Thymus (tissue), 11 donors: ENCODE results near the gene ZNF365. TPM values are rescaled to one million over a fixed set of nuclear protein-coding genes. Genes with fewer than 3 reads are reported as not detected.

Experiments used
- DNase-seq, 9 donors: peaks; one replicate each; pipeline ENCODE4 v3.0.0-alpha.2; 2013; ENCODE audit warnings: low spot score in 9 of 9, low read depth in 6 of 9, missing footprints in 1 of 9
- H3K27ac ChIP-seq, 2 donors: one replicate each; pipeline ENCODE4 v1.5.1; 2013; ENCODE audit warnings: control low read depth in 1 of 2, low read depth in 1 of 2, low read length in 1 of 2, mild to moderate bottlenecking in 1 of 2, moderate library complexity in 1 of 2
- H3K27me3 ChIP-seq, 2 donors: one replicate each; pipeline ENCODE4 v1.5.1; 2013; ENCODE audit warnings: low read length in 1 of 2; ENCODE audit not compliant: control insufficient read depth in 2 of 2, insufficient read depth in 1 of 2
- H3K36me3 ChIP-seq, 2 donors: one replicate each; pipeline ENCODE4 v1.5.1; 2013; ENCODE audit warnings: low read length in 1 of 2, mild to moderate bottlenecking in 1 of 2, moderate library complexity in 1 of 2; ENCODE audit not compliant: control insufficient read depth in 2 of 2, insufficient read depth in 2 of 2
- H3K4me1 ChIP-seq, 2 donors: one replicate each; pipeline ENCODE4 v1.5.1; 2013; ENCODE audit warnings: low read length in 2 of 2; ENCODE audit not compliant: control insufficient read depth in 2 of 2, insufficient read depth in 2 of 2
- H3K4me3 ChIP-seq, 2 donors: one replicate each; pipeline ENCODE4 v1.5.1; 2013; ENCODE audit warnings: low read length in 2 of 2, control low read depth in 1 of 2, mild to moderate bottlenecking in 1 of 2
- H3K9me3 ChIP-seq, 2 donors: one replicate each; pipeline ENCODE4 v1.5.1; 2013; ENCODE audit warnings: low read length in 1 of 2, mild to moderate bottlenecking in 1 of 2; ENCODE audit not compliant: control insufficient read depth in 2 of 2, insufficient read depth in 1 of 2
- WGBS: extraction: QIAGEN DNeasy Blood & Tissue Kit; methylation state at CpG from one replicate; pipeline ENCODE4 v1.1.7; 2013; 5-methylcytosine and 5-hydroxymethylcytosine counted together
- polyA plus RNA-seq: library from polyadenylated mRNA; stranded (reverse); fragments of 200-250 nt; gene quantifications from one replicate; pipeline ENCODE4 v1.2.3, GENCODE V29; 2013
- total RNA-seq: library from RNA; stranded (reverse); fragments of 120-200 nt; gene quantifications from one replicate; pipeline ENCODE4 v1.2.4, GENCODE V29; 2013
- donor health status: healthy.

ZNF365 gene
- total and polyA plus RNA-seq, 2 donors = 0.19 to 0.73 TPM

DNA sequence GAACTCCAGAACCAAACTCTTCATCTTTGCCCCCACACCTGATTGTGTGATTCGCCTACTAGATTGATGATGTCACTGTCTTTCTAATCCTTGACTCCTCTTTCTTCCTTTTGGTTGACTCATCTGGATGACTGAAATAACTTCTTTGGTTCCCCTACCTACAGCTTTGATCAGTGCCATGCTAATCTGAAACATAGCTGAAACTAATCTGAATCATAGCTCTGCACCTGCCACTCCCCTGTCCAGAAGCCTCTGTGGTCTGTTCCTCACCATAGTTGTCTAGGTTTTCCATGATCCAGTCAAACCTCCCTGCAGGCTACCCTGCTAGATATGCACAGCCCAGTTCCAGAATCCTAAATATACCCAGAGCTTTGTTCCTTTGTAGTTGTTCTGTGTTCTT is 51.9 kb downstream of the ZNF365 start:
- H3K4me1 ChIP-seq = no peaks in the 10 kb centered on the region
- no peak overlapping the region for H3K4me3 ChIP-seq
- no peak overlapping the region for H3K27ac ChIP-seq
- no peak for DNase-seq
- no peaks in the 10 kb centered on the region for H3K9me3 ChIP-seq
- H3K36me3 ChIP-seq = no peaks in the 10 kb centered on the region
- WGBS = 97% methylated on average over 1 of the region's 1 CpG
- H3K27me3 ChIP-seq = no peaks in the 10 kb centered on the region

- Histone ChIP-seq H3K36me3 (no peaks in the 10 kb centered on the region), H3K9me3 (no peaks in the 10 kb centered on the region), H3K4me3 (no peak overlapping the region), H3K27me3 (no peaks in the 10 kb centered on the region), H3K4me1 (no peaks in the 10 kb centered on the region), H3K27ac (no peak overlapping the region)
- DNase-seq = no peak
- WGBS = 95% methylated on average over 3 of the region's 3 CpGs
These were observed 52.4 kb downstream of the ZNF365 start for GRCh38 chr10:62426600-62426999.

DNA sequence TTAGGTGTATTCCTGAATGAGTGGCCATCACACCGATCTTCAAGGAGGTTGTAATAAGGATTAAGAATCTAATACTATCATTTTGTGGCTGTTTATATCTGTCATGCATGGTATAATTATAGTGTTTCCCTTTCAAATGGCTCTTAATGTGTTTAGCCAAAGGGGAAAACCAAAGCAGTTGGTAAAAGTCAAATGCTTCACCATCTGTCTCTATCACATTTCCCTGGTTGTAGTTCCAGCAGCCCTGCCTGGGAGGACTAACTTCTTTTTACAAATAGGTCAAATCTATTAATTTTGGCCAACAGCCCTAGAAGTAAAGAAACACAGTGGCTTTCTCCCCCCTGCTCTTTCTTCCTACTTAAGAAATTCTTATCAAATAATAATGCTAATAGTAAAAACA is 56.7 kb downstream of the ZNF365 start:
- Histone ChIP-seq H3K4me1 (no peaks in the 10 kb centered on the region), H3K36me3 (no peaks in the 10 kb centered on the region), H3K9me3 (no peaks in the 10 kb centered on the region), H3K4me3 (no peak overlapping the region), H3K27me3 (no peaks in the 10 kb centered on the region), H3K27ac (no peak overlapping the region)
- WGBS = 95% methylated on average over 1 of the region's 1 CpG
- no peak for DNase-seq

GRCh38 chr10:62433181-62433692 is 59.1 kb downstream of the ZNF365 start:
- Histone ChIP-seq H3K4me1 (no peaks in the 10 kb centered on the region), H3K27ac (no peak overlapping the region), H3K9me3 (no peaks in the 10 kb centered on the region), H3K4me3 (no peak overlapping the region), H3K27me3 (no peaks in the 10 kb centered on the region), H3K36me3 (no peaks in the 10 kb centered on the region)
- no peak for DNase-seq
- 80% methylated on average over 5 of the region's 5 CpGs for WGBS

DNA sequence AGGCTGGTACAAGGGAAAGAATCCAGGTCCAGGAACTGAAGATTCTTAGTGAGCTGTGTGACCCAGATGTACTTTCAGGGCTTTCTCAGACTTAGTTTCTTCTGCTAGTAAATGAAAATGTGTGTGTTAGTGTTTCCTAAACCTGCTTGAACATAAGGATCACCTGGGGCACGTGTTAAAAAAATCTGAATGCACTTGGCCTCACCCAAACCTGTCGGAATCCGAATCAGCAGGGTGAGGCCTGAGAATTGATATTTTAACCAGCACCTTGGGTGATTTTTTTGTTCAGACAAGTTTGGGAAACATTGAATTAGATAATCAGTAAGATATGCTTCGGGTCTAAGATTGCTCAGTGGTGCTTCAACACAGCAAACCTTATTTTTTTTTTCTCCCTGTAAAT is 59.7 kb downstream of the ZNF365 start:
- no peaks in the 10 kb centered on the region for H3K9me3 ChIP-seq
- H3K36me3 ChIP-seq = no peaks in the 10 kb centered on the region
- no peak overlapping the region for H3K4me3 ChIP-seq
- no peak for DNase-seq
- WGBS = 93% methylated on average over 4 of the region's 4 CpGs
- H3K4me1 ChIP-seq = no peaks in the 10 kb centered on the region
- H3K27ac ChIP-seq = no peak overlapping the region
- no peaks in the 10 kb centered on the region for H3K27me3 ChIP-seq

DNA sequence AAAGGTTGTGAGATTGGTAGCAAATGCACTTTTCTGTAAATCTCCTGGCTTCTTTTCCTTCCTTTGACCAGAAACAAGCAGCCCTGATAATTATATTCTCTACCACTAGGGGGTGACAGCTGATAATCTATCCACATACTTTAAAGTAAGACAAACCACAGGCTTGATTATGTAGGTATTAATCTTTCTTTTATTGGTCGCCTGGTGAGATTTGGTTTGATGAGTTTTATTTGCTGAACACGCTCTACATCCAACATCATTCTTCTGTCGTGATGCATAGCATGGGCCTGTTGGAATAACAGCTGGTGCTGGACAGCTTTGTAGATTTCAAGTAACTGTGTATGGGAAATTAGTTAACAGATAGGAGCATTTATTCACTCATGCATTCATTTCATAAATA is 63.5 kb downstream of the ZNF365 start:
- Histone ChIP-seq H3K27ac (no peak overlapping the region), H3K9me3 (no peaks in the 10 kb centered on the region), H3K36me3 (no peaks in the 10 kb centered on the region), H3K4me1 (no peaks in the 10 kb centered on the region), H3K4me3 (no peak overlapping the region), H3K27me3 (no peaks in the 10 kb centered on the region)
- peak in 8 of 9 donors; percentile 20 to 74 (median 37) for DNase-seq
- WGBS = 20% methylated on average over 3 of the region's 3 CpGs

DNA sequence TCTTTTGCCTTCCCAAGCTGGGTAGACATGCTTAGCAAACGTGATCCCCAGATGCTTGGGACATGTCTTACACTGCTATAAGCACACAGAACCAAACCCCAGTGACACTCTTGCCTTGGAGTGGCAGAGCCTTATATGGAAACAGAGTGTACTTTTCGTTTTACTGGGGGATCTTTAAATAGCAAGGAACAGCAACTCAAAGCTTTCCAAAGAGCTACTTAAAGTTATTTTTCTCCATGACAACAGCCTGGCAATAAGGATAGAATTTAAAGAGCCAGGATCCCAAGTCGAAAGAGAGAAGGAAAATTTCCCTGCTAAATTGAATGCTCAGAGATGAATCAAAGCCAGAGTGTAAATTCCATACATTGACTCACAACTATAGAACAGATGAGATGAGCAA is 67.8 kb downstream of the ZNF365 start:
- DNase-seq = no peak
- H3K27me3 ChIP-seq = no peaks in the 10 kb centered on the region
- H3K9me3 ChIP-seq = no peaks in the 10 kb centered on the region
- no peak overlapping the region for H3K27ac ChIP-seq
- no peaks in the 10 kb centered on the region for H3K4me1 ChIP-seq
- 87% methylated on average over 3 of the region's 3 CpGs for WGBS
- no peaks in the 10 kb centered on the region for H3K36me3 ChIP-seq
- no peak overlapping the region for H3K4me3 ChIP-seq

- Histone ChIP-seq H3K27ac (no peak overlapping the region), H3K4me3 (no peak overlapping the region), H3K36me3 (no peaks in the 10 kb centered on the region), H3K9me3 (no peaks in the 10 kb centered on the region), H3K4me1 (no peaks in the 10 kb centered on the region), H3K27me3 (no peaks in the 10 kb centered on the region)
- WGBS = 95% methylated on average over 8 of the region's 8 CpGs
- no peak for DNase-seq
These were observed 68.9 kb downstream of the ZNF365 start for GRCh38 chr10:62442894-62443669.

DNA sequence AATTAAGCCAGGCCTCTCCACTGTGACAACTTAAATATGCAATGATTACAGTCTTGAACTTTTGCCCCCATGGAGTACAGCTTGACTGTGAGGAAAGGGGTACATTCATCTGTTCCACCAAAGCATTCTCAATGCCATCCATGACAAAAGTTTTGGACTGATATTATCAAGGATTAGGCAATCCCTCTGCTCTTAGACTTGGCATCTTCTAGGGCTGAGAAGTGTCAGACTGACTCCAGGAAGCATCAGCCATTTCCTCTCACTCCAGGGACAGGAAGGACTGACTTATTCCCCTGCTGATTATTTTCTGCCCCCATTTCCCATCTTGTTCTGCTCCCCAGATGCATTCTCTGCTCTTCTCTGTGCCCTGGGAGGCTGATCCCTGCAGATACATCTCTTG is 69.7 kb downstream of the ZNF365 start:
- Histone ChIP-seq H3K27ac (no peak overlapping the region), H3K27me3 (no peaks in the 10 kb centered on the region), H3K36me3 (no peaks in the 10 kb centered on the region), H3K4me3 (no peak overlapping the region), H3K4me1 (no peaks in the 10 kb centered on the region), H3K9me3 (no peaks in the 10 kb centered on the region)
- no peak for DNase-seq
